GM18499 (cell line): Measurements from ENCODE around the gene TPRA1.
A peak's percentile ranks its signal among the peaks of the same experiment; 100 is the strongest.

Experiments
- ATAC-seq: cut with Tn5 transposase; IDR thresholded peaks from one replicate; pipeline ENCODE4 v1.9.1; 2021; ENCODE audit warnings: moderate number of reproducible peaks; ENCODE audit not compliant: insufficient read depth, unreplicated experiment

Gene TPRA1

GRCh38 chr3:127590593-127591465 is at the start of gene TPRA1:
TSS of gene TPRA1 (minus strand) at chr3:127590733. CDS start at chr3:127580146, 10,587 bp downstream.
- ATAC-seq: peak; percentile 70

GRCh38 chr3:127640042-127640355 is 49.5 kb upstream of the TPRA1 start:
- ATAC-seq: no peak

DNA sequence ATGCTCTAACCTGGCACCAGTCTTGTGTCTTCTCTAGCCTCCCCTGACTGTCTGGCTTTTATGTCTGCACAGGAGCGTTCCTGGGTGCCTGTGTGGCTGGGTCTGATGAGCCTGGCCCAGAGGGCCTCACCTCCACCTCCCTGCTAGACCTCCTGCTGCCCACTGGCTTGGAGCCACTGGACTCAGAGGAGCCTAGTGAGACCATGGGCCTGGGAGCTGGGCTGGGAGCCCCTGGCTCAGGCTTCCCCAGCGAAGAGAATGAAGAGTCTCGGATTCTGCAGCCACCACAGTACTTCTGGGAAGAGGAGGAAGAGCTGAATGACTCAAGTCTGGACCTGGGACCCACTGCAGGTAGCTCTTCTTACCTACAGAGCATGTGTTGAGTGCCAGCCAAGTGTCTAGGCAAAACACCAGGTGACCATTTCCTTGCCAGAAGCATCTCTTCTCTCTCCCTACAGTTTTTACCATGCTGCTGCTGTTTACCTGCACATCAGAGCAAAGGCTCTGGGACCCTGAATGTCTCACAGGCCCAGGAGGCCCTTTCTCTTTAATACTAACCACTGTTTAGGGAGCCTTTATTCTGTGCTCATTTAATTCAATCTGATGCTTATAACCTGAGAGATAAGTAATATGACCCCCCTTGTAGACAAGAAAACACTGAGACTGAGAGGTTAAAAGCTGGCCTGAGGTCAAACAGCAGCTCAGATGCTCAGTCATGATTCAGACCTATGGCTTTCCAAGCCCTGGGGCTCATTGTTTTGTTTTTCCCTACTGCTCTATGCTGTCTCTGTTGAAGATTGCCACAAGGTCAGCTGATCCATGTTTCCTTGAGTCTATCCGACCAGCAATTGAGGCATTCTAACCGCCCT is 48.9 kb upstream of the TPRA1 start:
- no peak for ATAC-seq

DNA sequence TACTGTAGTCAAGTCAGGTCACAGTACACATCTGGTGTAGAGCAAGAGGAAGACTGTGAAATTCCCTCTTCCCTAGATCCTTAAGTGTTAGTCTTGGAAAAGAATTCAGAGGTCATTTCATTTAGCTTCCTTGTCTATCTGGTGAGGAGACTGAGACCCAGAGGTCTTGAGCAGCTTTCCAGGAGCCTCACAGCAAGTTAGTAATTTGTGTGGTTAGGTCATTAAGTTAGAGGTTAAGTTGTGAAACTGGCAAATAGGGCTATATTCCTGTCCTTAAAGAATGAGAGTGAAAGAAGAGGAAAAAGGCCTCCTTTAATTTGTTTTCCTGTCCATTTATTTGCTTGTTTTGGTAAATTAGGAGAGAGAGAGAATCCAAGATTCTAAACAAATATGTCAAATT is 47.4 kb upstream of the TPRA1 start:
- ATAC-seq: no peak

GRCh38 chr3:127637546-127637945 is 47.0 kb upstream of the TPRA1 start:
- ATAC-seq: no peak

GRCh38 chr3:127634653-127635052 is 44.1 kb upstream of the TPRA1 start:
- ATAC-seq: no peak

DNA sequence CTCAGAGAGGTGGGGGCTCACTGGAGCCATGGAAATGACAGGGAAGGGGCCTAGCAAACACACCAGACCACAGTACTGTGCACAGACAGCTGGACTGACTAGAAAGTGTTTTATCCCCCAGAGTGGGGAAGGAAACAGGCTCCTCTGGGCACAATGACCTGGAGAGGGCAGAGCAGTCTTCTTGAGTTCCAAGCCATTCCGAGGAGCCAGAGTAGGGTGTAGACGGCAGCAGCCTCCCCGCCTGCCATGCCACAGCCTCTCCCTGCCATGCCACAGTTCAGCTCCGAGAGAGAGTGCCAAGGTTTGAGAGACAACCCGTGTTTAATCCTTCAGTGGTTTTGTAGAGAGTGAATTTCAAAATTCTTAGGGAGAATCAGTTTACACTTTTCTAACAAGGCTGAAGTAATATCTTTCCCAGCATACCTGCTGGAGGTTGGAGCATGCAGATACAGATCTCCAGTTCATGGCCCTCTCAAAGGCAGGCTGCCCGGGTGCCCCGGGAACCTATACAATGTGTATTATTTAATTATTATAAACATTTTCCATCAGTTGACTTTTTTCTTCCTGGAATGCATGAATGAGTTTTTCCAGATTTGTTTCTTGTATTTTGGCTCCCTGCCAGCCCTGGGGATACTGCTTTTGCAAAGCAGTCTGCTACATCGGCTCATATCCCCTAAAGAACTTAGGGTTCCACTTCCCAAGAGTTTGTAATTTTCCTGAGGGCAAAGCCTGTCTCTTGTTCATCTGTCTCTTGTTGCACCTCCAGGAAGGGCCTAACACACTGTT is 41.7 kb upstream of the TPRA1 start:
- ATAC-seq: no peak

DNA sequence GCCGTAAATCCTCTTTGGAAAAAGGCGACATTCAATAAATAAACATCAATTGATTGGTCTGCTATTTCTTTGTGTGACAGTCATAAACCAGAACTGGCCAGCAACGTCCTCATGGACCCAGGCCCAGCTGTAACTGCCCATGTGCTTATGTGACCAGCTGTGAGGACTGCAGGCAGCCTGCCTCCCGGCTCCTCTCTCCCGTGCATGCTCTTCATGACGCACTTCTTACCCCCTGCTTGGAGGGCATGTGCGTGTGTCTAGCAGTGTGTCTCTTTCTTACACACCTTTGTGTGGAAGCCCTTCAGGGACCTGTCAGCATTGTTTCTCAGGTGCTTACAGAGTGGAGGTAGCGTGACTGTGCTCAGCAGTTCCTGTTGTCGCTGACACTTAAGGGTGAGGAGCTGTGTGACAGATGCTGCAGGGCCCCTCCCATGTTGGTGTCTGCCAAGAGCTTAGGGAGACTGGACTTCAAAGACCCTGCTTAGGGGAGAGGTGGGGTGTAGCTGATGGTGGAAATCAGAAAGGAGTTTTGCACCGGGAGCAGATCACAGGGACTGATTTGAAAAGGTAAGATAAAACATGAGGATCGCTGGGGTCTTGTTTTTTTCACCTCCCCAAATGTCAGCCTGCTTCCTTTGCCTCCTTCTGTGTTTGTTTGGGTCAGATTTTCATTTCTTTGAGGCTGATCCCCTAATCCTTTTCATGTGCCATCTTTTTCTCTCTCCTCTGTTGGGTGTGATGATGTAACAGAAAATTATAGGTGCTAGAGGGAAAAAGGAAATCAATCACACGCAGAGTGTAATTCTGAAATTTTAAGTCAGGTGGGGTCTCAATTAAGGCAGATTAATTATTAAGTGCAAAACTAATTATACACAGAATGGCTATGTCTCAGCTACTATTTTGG is 40.5 kb upstream of the TPRA1 start:
- ATAC-seq: no peak

- ATAC-seq: no peak
Observed at GRCh38 chr3:127629467-127630403, 39.2 kb upstream of the TPRA1 start.

DNA sequence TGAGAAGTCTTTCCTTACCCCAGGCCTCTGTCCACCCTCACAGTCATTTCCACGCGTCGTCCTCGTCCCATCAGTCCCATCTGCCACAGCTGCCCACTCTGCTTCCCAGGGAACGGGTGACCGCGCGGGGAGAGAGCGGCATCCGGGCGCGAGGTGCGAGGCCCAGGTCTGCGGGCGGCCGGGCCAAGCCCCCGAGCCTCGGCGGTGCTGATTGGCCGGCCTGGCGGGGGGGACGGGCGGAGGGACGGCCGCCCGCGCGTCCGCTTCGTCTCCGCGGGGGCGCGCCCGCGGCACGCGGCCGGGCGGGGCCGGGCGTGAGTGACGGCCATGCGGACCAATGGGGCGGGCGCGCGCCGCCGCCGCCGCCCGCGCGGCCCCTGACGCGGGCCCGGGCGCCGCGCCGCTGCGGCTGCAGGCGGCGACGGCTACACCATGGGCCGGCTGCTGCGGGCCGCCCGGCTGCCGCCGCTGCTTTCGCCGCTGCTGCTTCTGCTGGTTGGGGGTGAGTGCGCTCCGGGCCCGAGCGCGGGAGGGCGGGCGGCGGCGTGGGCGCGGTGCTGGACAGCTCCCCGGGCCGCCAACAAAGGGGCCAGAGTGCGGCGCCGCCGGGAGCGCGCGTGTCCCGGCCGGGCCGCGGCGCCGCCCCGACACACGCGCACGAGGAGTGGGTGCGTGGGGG is 38.4 kb upstream of the TPRA1 start, which contains the start of gene PODXL2:
TSS of gene PODXL2 (plus strand) at position 398 of the 679 bp plus-strand sequence. CDS start at position 433, 35 bp downstream.
- ATAC-seq: no peak

DNA sequence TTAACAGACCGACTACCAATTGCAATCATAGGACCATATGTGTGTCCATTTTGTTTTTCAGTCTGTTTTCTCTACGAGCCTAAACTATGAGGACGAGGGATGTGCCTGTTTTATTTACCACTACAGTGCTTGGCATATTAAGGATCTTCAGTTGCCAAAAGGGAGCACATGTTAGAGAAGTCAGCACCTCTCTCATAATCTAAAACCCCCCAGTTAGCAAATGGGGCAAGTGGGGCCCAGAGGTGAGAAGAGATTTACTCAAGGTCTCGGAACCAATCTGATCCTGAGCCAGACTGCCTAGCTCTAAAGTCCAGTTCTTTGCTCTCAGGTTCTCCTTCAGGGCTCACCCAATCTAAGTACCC is 37.9 kb upstream of the TPRA1 start:
- ATAC-seq: no peak

GRCh38 chr3:127625821-127626220 is 35.3 kb upstream of the TPRA1 start:
- no peak for ATAC-seq

- no peak for ATAC-seq
Observed at GRCh38 chr3:127624063-127624462, 33.5 kb upstream of the TPRA1 start.

GRCh38 chr3:127622772-127623576 is 32.4 kb upstream of the TPRA1 start:
- ATAC-seq: no peak

- no peak for ATAC-seq
Observed at GRCh38 chr3:127622031-127622430, 31.5 kb upstream of the TPRA1 start.

DNA sequence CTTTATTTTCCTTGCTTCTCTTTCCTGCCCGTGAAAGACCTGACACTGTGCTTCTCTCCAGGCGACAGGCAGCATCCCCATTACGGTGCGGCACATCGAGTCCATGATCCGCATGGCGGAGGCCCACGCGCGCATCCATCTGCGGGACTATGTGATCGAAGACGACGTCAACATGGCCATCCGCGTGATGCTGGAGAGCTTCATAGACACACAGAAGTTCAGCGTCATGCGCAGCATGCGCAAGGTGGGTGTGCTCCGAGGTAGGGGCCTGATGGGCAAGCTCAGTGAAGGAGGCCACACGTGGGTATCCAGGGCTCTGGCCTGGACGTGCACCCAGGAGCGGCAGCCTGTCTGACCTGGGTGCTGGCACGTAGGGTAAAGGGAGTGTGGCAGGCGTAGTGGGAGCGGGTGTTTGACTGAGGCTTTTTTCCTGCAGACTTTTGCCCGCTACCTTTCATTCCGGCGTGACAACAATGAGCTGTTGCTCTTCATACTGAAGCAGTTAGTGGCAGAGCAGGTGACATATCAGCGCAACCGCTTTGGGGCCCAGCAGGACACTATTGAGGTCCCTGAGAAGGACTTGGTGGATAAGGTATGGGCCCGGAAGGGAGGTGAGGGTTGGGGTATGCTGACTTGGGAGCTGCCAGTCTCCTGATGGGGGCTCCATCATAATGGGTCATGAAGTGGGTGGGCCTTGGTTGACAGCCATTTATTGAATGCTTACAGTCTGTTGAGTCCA is 30.3 kb upstream of the TPRA1 start:
- ATAC-seq: no peak

GRCh38 chr3:127618891-127619290 is 28.4 kb upstream of the TPRA1 start:
- no peak for ATAC-seq
